Measurements from ENCODE around the gene RPS6KA2.

Gene RPS6KA2

DNA sequence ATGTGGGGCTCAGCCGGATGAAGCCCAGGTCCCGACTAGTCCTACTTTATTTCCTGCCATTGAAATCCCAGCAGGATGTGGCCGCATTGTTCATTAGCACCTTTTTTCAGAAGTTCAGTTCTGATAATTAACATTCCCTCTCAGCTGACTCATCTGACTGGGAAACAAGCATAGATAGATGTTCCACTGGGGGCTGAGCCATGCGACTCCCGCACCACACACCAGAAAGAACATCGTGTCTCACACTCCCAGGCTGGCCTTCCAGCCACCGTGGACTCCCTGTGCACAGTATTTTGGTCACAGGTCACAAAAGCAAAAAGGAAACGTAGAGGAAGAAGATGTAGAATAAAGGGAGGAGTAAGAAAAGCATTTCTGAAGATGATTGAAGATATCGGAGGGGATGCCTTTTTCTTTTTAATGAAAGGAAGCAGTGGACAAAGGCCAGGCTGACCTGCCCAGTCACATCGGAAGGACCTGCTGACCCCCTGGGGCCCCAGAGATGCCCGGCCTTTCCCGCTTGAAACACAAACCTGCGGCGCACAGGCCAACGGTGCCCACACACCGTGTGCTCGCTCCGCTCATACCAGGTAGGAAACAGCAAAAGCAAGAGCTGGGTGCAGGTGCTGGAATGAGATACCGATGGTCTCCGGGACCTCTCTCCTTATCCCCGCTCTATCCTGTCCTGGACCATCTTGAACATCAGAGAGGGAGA lies 11.8 kb downstream of the RPS6KA2 start:
- no peak for DNase-seq (ENCODE audit: low read depth)

DNA sequence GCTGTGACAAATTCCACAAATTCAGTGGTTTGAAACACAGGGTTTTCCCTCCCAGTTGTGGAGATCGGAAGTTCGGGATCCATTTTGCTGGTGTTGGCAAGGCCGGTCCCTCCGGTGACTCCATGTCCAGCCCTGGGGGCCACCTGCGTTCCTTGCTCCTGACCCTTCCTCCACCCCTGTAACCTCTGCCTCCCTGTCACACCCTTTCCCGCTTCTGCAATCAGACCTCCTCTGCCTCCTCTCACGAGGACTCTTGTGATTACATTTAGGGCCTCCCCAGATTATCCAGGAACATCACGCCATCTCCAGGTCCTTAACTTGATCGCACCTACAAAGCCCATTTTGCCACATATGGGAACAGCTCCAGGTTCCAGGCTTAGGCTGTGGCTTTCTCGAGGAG lies 12.5 kb downstream of the RPS6KA2 start:
- no peak for DNase-seq (ENCODE audit: low read depth)

GRCh38 chr6:166614171-166614583 lies 12.9 kb downstream of the RPS6KA2 start:
- no peak for DNase-seq (ENCODE audit: low read depth)

DNA sequence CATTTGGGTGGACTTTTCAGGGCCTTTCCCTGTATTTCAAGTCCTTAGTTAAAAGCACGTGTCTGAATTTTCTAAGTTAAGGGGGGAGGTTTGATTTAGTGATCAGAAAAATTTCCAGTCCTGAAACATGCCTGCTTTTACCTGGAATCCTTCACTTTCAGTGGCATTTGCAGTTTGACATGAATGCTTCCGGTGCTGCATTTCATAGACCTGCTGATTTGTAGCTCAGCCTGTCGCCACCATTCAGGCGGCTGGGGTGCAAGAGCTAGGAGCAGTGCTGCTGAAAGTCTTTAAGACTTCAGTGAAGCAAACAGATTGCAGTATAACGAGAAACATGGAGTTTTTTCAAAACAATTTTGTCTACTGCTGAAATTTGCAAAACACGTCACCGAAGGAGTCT lies 14.0 kb downstream of the RPS6KA2 start:
- DNase-seq (ENCODE audit: low read depth), result no peak

- no peak for DNase-seq (ENCODE audit: low read depth)
These were observed 14.6 kb downstream of the RPS6KA2 start for GRCh38 chr6:166612471-166612881.

DNA sequence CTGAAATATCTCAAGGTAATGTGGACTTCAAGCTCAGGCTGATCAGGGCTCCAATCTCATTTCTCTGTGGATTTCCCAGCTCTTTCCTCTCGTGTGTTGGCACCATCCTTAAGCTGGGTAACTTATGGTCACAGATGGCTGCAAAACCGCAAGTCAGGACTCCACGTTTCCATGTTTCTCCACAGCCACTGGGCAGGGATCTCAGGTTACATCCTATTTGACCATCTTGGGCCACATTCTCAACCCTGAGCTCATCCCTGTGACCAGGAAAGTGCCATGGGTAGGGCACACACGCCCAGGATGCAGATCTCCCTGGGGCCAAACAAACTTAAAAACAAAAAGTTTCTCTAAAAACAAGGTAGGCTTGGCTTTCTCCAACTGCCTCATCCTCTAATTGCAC lies 15.4 kb downstream of the RPS6KA2 start:
- no peak for DNase-seq (ENCODE audit: low read depth)

GRCh38 chr6:166610069-166610468 lies 17.0 kb downstream of the RPS6KA2 start:
- DNase-seq (ENCODE audit: low read depth), result no peak

- DNase-seq (ENCODE audit: low read depth), result no peak
These were observed 18.3 kb downstream of the RPS6KA2 start for GRCh38 chr6:166608774-166609173.

DNA sequence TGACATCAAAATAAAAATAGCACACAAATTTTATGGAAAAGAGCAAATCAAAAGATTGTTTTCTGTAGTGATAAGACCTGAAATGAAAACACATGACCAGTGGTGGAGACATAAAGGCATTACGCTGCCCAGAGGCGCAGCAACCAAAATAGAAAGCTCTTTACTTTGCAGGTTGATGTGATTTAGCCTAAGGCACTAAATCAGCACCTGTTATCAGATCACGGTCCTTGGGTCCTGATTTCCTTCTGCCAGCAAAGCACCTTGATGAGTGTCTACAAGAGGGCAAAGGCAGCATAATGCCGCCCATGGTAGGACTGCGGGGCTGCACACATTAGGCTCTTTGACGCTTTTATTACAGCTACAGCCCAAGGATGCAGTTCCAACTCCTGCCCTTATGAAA lies 21.3 kb downstream of the RPS6KA2 start:
- no peak for DNase-seq (ENCODE audit: low read depth)

DNA sequence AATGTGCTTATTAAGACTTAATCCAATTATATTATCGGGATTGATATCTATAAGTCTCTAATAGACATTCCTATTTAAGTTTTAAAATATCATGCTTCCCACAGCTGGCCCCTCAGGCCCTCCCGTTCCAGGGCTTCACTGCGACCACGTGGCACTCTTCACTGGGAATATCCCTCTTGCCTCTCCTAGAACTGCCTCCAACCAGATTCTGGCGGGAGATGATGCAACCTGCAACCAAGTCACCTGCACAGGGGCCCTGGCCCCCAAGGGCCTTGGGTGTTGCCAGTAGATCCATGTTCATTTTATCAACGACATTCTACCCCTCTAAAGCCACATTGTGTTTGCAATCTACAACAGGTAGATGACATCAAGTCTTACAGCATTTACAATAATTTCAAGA lies 22.1 kb downstream of the RPS6KA2 start:
- no peak for DNase-seq (ENCODE audit: low read depth)

GRCh38 chr6:166604328-166604727 lies 22.7 kb downstream of the RPS6KA2 start:
- no peak for DNase-seq (ENCODE audit: low read depth)

DNA sequence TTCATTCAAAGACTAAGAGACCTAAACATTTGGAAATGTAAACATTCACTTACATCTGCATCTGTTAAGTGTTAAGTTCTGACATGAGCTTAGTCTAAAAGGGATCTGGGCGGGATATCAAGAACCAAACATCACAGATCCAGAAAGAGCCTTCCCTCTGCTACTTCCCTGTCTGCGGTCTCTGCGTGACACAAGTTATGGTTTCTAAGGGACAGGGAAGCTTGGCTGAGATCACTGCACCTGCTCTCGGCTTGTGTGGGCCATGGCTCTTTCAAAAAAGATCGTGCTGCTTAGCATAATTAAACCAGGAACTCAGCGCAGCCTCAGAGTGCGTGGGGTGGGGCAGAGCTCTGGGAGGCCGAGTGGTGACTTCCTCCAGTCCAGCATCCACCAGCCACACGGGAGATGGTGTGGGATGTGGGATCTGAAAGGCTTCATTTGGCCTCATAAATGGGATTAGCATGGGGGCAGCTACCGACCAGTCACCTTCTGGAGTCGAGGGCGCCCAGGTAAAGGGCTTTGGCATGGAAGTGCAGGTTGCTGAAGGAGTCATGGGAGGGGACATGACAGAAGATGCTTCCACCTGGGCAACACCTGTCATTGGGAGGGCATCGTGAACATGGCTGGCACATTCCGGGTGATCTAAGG lies 23.9 kb downstream of the RPS6KA2 start:
- DNase-seq (ENCODE audit: low read depth), result no peak

- no peak for DNase-seq (ENCODE audit: low read depth)
These were observed 25.1 kb downstream of the RPS6KA2 start for GRCh38 chr6:166601956-166602355.

GRCh38 chr6:166600931-166601330 lies 26.1 kb downstream of the RPS6KA2 start:
- no peak for DNase-seq (ENCODE audit: low read depth)

DNA sequence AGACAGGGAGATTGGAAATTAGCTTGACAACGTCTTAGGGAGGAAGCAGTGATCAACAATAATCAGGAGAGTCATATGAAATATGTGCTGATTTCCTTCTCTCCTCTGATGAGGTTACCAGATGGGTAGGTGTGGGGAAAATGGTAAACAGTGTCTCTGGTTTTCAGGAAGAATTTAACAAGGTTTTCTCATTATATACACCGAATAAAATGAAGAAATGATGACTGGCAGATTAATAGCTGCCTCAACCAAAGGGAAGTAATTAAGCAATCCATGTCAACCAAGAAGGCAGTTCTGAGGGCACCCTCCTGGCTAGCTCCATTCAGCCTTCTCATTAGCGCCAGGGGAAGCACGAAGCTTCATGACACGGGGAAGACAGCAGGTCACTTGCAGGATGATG lies 27.8 kb downstream of the RPS6KA2 start:
- no peak for DNase-seq (ENCODE audit: low read depth)

GRCh38 chr6:166598441-166599138 lies 28.5 kb downstream of the RPS6KA2 start:
- no peak for DNase-seq (ENCODE audit: low read depth)

- DNase-seq (ENCODE audit: low read depth), result no peak
These were observed 29.2 kb downstream of the RPS6KA2 start for GRCh38 chr6:166597711-166598440.

GRCh38 chr6:166596776-166597507 lies 30.1 kb downstream of the RPS6KA2 start:
- DNase-seq (ENCODE audit: low read depth), result no peak

DNA sequence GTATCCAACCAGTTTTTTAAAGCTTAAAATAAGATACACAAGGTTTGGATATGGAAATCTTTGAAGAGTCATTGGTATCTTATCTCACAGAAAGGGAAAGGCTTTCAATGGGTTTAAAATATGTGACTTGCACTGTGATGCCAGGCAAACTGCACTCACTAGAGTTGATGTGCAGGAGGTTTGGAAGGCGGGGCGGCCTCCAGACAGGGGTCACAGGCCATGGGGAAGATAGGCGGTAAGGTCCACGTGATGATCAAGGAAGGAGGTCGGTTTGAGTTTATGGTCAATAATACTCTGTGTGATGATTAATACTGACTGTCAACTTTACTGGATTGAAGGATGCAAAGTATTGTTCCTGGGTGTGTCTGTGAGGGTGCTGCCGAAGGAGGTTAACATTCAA lies 31.1 kb downstream of the RPS6KA2 start:
- DNase-seq (ENCODE audit: low read depth), result no peak

DNA sequence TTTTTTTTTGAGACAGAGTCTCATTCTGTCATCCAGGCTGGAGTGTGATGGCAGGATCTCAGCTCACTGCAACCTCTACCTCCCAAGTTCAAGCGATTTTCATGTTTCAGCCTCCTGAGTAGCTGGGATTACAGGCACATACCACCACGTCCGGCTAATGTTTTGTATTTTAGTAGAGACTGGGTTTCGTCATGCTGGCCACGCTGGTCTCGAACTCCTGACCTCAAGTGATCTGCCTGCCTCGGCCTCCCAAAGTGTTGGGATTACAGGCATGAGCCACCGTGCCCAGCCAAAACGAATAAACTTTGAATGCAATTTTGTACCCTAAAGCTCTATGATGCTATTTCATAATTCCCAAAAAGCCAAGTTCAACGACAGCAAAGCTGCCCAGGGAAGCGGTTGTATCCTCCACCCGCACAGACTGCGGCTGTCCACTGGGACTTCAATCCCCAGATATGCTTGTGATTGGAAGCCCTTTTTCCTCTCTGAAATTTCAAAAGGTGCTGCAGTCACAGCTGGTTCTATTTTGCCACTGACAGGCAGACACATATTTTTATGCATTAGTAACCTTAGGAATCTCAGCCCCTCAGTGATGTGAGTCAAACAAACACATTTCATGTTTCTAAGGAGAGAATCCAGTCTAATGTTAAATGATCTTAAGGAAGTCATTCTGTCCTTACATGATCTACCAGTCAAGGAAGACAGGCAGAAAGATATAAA lies 31.8 kb downstream of the RPS6KA2 start:
- no peak for DNase-seq (ENCODE audit: low read depth)

DNA sequence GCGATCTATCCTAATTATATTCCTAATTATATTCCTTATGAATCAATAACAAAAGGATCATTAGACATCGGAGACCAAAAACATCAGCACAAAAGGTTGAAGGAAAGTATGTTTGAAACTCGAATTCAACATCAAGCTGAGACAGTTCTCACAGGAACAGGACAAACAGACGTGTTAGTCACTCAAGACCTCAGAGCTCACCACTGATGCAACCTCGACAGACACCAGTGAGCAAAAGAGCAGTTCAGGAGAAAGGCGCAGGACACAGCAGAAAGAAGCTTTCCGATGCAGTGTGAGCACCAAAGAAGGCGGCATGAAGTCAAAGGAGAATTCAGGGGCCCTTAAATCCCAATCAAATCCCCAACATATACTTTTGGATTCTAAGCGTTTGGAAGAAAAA lies 34.2 kb downstream of the RPS6KA2 start:
- DNase-seq (ENCODE audit: low read depth), result no peak

Measured in stimulated activated CD8-positive, alpha-beta memory T cell treated with anti-CD3 and anti-CD28 coated beads, Interleukin-4, amount 100 ng/mL, for 24 hours (primary cell).